ENCODE data around the gene GAGE12H.
"Not testable (repeated sequence)": the region's sequence is repeated elsewhere in the genome, so short reads cannot be mapped to it uniquely, and the experiment has no call there.

The GAGE12H gene, protein sequence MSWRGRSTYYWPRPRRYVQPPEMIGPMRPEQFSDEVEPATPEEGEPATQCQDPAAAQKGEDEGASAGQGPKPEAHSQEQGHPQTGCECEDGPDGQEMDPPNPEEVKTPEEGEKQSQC

DNA sequence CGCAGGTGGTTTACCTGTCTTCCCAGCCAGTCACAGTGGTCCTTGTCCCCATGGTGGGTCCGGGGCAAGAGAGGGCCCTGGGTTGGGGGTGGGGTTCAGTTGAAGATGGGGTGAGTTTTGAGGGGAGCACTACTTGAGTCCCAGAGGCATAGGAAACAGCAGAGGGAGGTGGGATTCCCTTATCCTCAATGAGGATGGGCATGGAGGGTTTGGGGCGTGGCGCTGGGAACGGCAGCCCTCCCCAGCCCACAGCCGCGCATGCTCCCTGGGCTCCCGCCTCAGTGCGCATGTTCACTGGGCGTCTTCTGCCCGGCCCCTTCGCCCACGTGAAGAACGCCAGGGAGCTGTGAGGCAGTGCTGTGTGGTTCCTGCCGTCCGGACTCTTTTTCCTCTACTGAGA lies at the start of gene GAGE12H:
Gene GAGE12H, plus strand, starts transcription at position 301 of the 400 bp plus-strand sequence. CDS start 1,155 bp downstream, outside the sequence.
- DNase-seq (ENCODE audit: extremely low read depth, low read depth); H3K4me3 ChIP-seq (replicated peaks; ENCODE audit: low read depth, low read length): not testable (repeated sequence)

DNA sequence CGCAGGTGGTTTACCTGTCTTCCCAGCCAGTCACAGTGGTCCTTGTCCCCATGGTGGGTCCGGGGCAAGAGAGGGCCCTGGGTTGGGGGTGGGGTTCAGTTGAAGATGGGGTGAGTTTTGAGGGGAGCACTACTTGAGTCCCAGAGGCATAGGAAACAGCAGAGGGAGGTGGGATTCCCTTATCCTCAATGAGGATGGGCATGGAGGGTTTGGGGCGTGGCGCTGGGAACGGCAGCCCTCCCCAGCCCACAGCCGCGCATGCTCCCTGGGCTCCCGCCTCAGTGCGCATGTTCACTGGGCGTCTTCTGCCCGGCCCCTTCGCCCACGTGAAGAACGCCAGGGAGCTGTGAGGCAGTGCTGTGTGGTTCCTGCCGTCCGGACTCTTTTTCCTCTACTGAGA lies 47.9 kb upstream of the GAGE12H start, which contains the start of gene GAGE12C:
Gene GAGE12C, plus strand, starts transcription at position 301 of the 400 bp plus-strand sequence. CDS start 1,155 bp downstream, outside the sequence.
- H3K4me3 ChIP-seq (replicated peaks; ENCODE audit: low read depth, low read length); DNase-seq (ENCODE audit: extremely low read depth, low read depth): not testable (repeated sequence)

DNA sequence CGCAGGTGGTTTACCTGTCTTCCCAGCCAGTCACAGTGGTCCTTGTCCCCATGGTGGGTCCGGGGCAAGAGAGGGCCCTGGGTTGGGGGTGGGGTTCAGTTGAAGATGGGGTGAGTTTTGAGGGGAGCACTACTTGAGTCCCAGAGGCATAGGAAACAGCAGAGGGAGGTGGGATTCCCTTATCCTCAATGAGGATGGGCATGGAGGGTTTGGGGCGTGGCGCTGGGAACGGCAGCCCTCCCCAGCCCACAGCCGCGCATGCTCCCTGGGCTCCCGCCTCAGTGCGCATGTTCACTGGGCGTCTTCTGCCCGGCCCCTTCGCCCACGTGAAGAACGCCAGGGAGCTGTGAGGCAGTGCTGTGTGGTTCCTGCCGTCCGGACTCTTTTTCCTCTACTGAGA lies 38.3 kb upstream of the GAGE12H start, which contains the start of gene GAGE12D:
Gene GAGE12D, plus strand, starts transcription at position 301 of the 400 bp plus-strand sequence. CDS start 1,155 bp downstream, outside the sequence.
- not testable (repeated sequence) for H3K4me3 ChIP-seq (replicated peaks; ENCODE audit: low read depth, low read length)

DNA sequence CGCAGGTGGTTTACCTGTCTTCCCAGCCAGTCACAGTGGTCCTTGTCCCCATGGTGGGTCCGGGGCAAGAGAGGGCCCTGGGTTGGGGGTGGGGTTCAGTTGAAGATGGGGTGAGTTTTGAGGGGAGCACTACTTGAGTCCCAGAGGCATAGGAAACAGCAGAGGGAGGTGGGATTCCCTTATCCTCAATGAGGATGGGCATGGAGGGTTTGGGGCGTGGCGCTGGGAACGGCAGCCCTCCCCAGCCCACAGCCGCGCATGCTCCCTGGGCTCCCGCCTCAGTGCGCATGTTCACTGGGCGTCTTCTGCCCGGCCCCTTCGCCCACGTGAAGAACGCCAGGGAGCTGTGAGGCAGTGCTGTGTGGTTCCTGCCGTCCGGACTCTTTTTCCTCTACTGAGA lies 28.8 kb upstream of the GAGE12H start, which contains the start of gene GAGE12E:
Gene GAGE12E, plus strand, starts transcription at position 301 of the 400 bp plus-strand sequence. CDS start 1,155 bp downstream, outside the sequence.
- DNase-seq (ENCODE audit: extremely low read depth, low read depth); H3K4me3 ChIP-seq (replicated peaks; ENCODE audit: low read depth, low read length): not testable (repeated sequence)

More for the DNA sequence above, 38.3 kb upstream of the GAGE12H start, which contains the start of gene GAGE12D:
- DNase-seq (ENCODE audit: extremely low read depth, low read depth), result not testable (repeated sequence)

DNA sequence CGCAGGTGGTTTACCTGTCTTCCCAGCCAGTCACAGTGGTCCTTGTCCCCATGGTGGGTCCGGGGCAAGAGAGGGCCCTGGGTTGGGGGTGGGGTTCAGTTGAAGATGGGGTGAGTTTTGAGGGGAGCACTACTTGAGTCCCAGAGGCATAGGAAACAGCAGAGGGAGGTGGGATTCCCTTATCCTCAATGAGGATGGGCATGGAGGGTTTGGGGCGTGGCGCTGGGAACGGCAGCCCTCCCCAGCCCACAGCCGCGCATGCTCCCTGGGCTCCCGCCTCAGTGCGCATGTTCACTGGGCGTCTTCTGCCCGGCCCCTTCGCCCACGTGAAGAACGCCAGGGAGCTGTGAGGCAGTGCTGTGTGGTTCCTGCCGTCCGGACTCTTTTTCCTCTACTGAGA lies 19.2 kb upstream of the GAGE12H start, which contains the start of gene GAGE12F:
Gene GAGE12F, plus strand, starts transcription at position 301 of the 400 bp plus-strand sequence. CDS start 1,155 bp downstream, outside the sequence.
- not testable (repeated sequence) for H3K4me3 ChIP-seq (replicated peaks; ENCODE audit: low read depth, low read length); DNase-seq (ENCODE audit: extremely low read depth, low read depth)

DNA sequence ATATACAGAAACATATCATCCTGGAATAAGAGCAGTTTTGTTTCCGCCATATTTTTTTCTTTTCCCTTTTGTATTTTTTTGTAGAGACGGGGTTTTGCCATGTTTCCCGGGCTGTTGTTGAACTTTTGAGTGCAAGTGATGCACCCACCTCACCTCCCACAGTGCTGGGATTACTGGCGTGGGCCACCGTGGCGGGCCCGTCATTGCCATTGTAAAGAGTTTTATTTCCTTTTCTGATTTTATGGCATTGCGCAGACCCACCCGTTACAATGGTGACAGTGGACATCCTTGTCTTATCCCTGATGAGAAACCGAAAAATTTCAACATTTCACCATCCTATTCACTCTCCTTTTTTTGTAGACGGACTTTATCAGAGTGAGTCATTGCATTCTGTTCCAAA lies 11.0 kb upstream of the GAGE12H start:
- H3K4me3 ChIP-seq (replicated peaks; ENCODE audit: low read depth, low read length); DNase-seq (ENCODE audit: extremely low read depth, low read depth): not testable (repeated sequence)

DNA sequence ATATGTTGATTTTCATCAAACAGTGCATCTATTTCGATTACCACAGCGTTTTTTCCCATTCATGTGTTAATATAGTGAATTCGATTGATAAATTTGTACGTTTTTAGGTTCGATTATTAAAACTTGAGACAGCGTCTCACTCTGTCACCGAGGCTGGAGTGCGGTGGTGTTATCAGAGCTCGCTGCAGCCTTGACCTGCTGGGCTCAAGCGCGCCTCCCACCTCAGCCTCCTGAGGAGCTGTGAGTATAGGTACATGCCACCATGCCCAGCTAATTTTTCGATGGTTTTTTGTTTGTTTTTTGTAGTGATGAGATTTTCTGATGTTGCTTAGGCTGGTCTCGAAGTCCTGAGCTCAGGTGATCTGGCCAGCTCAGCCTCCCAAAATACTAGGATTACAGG lies 10.6 kb upstream of the GAGE12H start:
- DNase-seq (ENCODE audit: extremely low read depth, low read depth); H3K4me3 ChIP-seq (replicated peaks; ENCODE audit: low read depth, low read length): not testable (repeated sequence)

DNA sequence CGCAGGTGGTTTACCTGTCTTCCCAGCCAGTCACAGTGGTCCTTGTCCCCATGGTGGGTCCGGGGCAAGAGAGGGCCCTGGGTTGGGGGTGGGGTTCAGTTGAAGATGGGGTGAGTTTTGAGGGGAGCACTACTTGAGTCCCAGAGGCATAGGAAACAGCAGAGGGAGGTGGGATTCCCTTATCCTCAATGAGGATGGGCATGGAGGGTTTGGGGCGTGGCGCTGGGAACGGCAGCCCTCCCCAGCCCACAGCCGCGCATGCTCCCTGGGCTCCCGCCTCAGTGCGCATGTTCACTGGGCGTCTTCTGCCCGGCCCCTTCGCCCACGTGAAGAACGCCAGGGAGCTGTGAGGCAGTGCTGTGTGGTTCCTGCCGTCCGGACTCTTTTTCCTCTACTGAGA lies 9.6 kb upstream of the GAGE12H start, which contains the start of gene GAGE12G:
Gene GAGE12G, plus strand, starts transcription at position 301 of the 400 bp plus-strand sequence. CDS start 1,155 bp downstream, outside the sequence.
- not testable (repeated sequence) for H3K4me3 ChIP-seq (replicated peaks; ENCODE audit: low read depth, low read length); DNase-seq (ENCODE audit: extremely low read depth, low read depth)

DNA sequence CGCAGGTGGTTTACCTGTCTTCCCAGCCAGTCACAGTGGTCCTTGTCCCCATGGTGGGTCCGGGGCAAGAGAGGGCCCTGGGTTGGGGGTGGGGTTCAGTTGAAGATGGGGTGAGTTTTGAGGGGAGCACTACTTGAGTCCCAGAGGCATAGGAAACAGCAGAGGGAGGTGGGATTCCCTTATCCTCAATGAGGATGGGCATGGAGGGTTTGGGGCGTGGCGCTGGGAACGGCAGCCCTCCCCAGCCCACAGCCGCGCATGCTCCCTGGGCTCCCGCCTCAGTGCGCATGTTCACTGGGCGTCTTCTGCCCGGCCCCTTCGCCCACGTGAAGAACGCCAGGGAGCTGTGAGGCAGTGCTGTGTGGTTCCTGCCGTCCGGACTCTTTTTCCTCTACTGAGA lies 9.4 kb downstream of the GAGE12H start, which contains the start of gene GAGE2A:
Gene GAGE2A, plus strand, starts transcription at position 301 of the 400 bp plus-strand sequence. CDS start 1,155 bp downstream, outside the sequence.
- not testable (repeated sequence) for DNase-seq (ENCODE audit: extremely low read depth, low read depth); H3K4me3 ChIP-seq (replicated peaks; ENCODE audit: low read depth, low read length)

DNA sequence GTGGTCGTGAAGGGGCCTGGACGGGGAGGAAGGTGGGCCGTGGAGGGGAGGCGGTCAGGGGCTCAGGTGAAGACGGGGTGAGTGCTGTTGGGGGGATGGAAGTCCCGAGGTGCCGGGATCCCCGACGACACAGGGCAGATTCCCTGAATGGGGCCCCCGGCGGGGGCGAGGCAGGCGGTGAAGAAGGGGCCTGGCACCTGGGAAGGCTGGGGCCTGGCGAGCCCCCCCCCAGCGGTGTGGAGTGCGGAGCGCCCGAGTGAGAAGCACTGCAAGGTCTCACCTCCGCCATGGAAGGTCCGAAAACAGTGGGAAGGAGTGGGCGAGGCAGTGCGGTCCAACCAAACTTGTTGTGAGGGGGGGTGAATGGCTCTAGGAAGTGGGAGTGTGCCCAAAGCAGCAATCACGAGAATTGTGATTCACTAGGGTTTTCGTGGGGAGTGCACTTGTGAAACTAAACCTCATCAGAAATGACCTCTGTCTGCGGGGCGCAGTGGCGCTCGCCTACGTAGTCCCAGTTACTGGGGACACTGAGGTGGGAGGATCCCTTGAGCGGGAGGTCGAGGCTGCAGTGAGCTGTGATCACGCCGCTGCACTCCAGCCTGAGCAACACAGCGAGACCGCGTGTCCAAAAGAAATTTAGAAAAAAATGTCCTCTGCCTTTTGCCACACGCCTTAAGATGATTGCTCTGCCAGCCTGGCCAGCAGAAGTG lies 10.2 kb downstream of the GAGE12H start:
- not testable (repeated sequence) for DNase-seq (ENCODE audit: extremely low read depth, low read depth); H3K4me3 ChIP-seq (replicated peaks; ENCODE audit: low read depth, low read length)

DNA sequence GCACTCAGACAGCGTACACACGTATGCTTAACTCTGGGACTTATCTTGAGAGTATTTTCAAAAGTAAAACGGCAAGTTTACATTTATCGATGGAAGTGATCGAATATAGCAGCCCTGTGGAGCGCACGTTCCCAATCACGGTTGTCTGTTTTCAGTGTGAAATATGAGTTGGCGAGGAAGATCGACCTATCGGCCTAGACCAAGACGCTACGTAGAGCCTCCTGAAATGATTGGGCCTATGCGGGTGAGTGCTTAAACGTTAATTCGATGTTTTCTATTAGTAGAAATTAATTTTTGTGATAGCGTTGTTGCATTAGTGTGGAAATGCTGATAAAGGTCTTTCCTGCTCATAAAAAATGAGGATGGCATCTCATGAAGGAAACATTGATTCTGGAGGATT lies 10.7 kb downstream of the GAGE12H start:
- not testable (repeated sequence) for DNase-seq (ENCODE audit: extremely low read depth, low read depth); H3K4me3 ChIP-seq (replicated peaks; ENCODE audit: low read depth, low read length)

DNA sequence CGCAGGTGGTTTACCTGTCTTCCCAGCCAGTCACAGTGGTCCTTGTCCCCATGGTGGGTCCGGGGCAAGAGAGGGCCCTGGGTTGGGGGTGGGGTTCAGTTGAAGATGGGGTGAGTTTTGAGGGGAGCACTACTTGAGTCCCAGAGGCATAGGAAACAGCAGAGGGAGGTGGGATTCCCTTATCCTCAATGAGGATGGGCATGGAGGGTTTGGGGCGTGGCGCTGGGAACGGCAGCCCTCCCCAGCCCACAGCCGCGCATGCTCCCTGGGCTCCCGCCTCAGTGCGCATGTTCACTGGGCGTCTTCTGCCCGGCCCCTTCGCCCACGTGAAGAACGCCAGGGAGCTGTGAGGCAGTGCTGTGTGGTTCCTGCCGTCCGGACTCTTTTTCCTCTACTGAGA lies 19.0 kb downstream of the GAGE12H start, which contains the start of gene GAGE1:
Gene GAGE1, plus strand, starts transcription at position 301 of the 400 bp plus-strand sequence. CDS start 1,155 bp downstream, outside the sequence.
- DNase-seq (ENCODE audit: extremely low read depth, low read depth); H3K4me3 ChIP-seq (replicated peaks; ENCODE audit: low read depth, low read length): not testable (repeated sequence)

DNA sequence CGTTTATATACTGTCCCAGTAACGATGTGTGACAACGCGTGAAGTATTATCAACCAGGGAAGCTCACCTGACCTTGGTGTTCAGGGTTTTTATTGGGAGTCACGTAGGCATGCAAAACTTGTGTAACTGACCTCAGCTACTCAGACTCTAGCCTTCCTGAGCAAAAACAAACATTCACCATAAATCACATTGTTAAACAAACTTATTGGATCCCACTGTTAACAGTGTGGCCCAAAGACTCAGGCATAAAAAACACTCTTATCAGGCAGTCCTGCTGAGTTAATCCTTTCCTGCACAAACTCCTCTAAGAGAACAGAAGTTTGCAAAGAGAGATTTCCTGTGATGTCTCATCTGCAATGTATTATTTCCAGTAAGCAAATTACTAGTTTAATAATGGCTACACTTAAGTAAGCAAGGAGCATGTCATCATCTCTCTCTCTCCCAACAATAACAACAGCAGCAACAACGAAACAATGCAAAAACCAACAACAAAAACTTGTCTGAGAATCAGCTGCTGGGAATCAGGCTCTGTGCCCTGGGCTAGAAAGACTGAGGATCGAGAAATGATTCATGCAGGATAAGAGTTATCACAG lies 31.1 kb downstream of the GAGE12H start:
- DNase-seq (ENCODE audit: extremely low read depth, low read depth), result no peak
- TF ChIP-seq, protein P1, sequence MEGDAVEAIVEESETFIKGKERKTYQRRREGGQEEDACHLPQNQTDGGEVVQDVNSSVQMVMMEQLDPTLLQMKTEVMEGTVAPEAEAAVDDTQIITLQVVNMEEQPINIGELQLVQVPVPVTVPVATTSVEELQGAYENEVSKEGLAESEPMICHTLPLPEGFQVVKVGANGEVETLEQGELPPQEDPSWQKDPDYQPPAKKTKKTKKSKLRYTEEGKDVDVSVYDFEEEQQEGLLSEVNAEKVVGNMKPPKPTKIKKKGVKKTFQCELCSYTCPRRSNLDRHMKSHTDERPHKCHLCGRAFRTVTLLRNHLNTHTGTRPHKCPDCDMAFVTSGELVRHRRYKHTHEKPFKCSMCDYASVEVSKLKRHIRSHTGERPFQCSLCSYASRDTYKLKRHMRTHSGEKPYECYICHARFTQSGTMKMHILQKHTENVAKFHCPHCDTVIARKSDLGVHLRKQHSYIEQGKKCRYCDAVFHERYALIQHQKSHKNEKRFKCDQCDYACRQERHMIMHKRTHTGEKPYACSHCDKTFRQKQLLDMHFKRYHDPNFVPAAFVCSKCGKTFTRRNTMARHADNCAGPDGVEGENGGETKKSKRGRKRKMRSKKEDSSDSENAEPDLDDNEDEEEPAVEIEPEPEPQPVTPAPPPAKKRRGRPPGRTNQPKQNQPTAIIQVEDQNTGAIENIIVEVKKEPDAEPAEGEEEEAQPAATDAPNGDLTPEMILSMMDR (IDR thresholded peaks at IDR 0.05; ENCODE audit: low read depth, low read length, missing control alignments), result no peak
- H3K4me3 ChIP-seq (replicated peaks; ENCODE audit: low read depth, low read length), result no peak overlapping the region

Measured in HFF-Myc (cell line).